Stimulated activated CD4-positive, alpha-beta T cell treated with anti-CD3 and anti-CD28 coated beads, Interleukin-4, amount 100 ng/mL, for 4 hours (primary cell): ENCODE measurements around the gene RRN3.
A peak's percentile ranks its signal among the peaks of the same experiment; 100 is the strongest.
"Not testable (repeated sequence)": the region's sequence is repeated elsewhere in the genome, so short reads cannot be mapped to it uniquely, and the experiment has no call there.

Experiments
- DNase-seq, 2 experiments: peaks; one replicate each; pipeline ENCODE4 v3.0.0-alpha.2; 2020

Gene RRN3

DNA sequence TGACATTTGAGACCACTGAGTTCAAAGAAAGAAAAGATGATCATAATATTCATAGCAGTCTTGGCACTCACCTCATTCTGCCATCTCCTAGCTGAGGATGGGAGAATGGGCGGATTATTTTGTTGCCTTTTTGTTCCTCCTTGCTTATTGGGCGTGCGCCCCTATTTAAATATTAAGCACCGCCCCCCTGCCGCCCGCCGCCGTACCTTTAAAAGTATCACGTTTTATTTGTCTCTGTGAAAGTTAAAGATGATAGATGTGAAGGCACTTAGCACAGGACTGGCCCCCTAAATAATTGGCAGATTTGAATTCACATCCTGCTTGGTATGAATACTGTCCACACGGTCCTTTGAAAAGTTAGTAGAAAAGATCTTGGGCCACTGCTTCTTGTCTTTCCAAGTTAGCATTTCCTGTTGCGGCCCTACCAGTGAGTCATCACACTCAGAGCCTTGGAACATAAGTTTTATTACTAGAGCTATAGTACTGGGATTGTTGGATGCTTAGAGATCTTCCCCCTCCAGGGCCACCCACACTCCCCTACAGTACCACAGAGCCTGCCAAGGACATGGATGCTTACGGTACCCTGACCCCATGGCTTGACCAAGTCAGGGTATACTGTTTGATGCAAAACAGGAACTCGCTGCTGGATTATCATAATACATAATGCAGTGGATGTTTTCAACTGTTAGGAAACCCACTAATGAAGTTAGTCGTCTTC lies 68.7 kb downstream of the RRN3 start:
- not testable (repeated sequence) for DNase-seq

DNA sequence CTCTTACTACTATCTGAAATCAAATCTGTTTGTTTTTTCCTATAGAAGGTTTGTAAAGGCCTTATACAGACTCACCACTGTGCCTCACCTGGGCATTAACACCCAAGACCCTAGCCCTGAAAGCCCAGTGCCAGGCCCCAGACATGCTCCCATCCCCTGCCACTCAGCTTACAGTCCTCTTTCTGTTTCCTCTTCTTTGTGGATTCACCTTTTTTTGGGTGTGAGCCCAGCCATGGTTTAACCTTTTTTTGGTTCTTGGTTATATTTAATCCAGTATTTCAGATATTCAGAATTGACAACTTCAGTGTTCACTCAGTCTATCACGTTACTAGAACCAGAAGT lies 69.2 kb downstream of the RRN3 start:
- DNase-seq, result not testable (repeated sequence)

DNA sequence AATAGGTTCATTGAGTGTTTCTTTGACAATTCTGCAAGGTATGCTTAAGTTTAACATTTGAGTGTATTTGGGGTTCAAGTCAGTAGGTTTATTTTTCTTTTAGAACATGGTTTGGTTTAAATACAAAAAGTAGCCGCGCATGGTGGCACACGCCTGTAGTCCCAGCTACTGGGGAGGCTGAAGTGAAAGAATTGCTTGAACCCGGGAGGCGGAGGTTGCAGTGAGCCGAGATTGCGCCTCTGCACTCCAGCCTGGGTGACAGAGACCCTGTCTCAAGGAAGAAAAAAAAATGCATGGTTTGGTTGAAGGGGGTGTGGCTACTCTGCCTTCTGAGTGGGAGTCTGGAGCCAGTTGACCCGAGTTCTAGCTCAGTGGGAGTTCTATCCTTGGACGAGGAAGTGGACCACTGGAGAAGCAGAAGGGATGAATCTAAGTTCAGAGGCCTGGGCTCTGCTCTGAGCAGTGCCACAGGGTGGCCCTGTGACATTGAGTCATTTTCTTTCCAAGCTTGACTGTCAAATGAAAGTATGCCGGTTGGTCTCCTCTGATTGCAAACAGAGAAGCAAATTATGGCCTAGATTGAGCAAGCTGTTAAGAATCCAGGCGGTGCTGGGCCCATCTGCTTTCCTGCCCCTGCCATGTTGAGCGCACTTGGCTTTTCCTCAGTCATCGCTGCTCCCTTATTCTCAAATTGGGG lies 70.5 kb downstream of the RRN3 start:
- not testable (repeated sequence) for DNase-seq

DNA sequence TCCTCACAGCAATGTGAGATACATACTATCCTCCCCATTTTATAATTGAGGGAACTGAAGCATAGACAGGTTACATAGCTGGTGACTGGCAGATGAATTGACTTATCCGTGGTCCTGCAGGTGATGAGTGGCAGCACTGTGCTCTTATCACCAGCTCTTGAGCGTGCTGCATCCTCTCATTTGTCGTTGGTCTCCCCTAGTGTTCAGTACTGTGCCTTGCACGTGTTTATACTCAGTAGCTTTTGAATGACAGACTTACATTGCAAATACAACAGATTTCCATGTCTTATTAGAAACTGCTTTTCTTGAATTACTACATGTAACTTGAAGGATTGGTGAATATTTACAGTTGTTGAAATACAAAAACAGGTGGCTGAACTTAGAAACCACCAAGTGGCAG lies 71.9 kb downstream of the RRN3 start:
- peak in 1 of 2 experiments; percentile 44 for DNase-seq

DNA sequence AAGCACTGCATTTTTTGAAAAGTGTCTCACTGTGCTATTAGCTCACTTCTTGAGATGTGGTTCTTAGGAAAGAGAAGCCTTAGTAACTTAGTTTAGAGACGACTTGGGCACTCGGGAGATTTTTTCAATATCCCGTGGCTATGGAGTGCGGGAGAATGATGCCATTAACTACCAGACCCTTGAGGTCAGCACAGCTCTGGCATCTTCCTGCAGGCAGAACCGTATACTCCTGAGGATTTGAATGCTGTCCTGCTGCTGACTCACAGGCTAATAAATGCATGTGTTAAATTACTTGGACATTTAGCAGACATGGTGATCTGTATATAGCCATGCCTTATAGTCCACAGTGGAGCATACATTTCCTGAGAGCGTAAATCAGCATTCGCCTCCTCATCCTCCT lies 72.6 kb downstream of the RRN3 start:
- not testable (repeated sequence) for DNase-seq

DNA sequence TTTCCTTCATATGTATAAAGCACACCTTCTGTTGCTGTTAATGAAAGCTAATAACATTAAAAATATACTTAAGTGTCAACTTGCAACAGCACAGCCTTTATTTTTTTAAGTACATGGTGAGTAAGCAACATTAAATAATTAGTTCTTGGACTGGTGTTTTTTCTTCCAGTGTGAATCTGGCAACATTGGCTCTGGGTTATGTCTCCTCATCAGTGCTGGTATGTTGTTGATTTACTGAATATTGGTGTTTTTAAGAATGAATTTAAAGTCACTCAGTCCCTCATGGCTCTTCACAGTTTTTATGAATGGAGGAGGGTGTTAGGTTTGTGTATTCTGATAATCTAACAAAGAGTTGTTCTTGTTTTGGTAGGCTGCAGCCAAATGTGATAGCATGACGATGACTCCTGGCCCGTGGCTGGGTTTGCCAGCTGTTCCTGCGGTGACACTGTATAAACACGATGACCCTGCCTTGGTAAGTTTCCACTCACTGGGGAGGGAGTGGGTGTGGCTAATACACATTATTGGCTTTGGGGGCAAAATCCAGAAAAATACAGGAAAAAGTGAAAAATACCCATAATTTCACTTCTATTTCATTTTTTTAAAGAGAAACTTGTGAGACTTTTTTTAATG lies 77.0 kb downstream of the RRN3 start:
- not testable (repeated sequence) for DNase-seq

DNA sequence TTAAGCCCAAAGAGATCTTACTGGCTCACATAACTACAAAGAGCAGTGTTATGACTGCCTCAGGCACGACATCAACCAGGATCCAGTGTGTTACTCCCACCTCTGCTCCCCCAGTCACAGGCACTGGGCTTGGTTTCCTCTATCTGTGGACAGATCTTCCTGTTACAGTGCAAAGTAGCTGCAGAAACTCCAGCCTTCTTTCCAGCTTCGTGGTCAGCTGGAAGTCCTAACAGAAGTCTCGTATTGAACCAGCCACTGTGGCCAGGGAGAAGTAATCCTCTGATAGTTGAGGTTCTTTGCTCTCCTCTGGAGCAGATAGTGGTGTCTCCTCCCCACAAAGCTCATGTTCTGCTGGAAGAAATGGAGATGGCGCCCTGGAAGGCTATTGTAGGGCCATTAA lies 77.7 kb downstream of the RRN3 start:
- DNase-seq, result not testable (repeated sequence)

DNA sequence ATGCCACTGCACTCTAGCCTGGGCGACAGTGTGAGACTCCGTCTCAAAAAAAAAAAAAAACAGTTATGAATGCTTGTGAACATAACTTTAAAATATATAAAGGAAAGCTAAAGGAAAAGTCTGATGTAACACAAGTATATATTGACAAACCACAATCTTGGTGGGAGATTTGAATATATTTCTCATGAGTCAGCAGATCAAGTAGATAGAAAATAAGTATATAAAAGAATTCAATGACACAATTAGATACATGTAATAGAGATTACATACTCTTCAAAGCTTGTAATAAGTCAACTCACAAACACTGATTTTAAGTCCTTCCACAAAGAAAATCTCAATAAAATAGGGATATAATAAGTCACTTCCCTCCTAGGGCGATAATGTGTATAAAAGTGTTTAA lies 78.4 kb downstream of the RRN3 start:
- not testable (repeated sequence) for DNase-seq

DNA sequence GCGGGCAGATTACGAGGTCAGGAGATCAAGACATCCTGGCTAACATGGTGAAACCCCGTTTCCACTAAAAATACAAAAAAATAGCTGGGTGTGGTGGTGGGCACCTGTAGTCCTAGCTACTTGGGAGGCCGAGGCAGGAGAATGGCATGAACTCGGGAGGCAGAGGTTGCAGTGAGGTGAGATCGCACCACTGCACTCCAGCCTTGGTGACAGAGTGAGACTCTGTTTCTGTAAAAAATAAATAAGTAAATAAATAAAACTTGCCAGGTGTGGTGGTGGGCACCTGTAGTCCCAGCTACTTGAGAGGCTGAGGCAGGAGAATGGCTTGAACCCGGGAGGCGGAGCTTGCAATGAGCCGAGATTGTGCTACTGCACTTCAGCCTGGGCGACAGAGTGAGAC lies 81.1 kb downstream of the RRN3 start:
- not testable (repeated sequence) for DNase-seq
